HT1080 (cell line): ENCODE measurements around the gene AP1AR. TPM values are rescaled to one million over a fixed set of nuclear protein-coding genes. Genes with fewer than 3 reads are reported as not detected.
A peak's percentile ranks its signal among the peaks of the same experiment; 100 is the strongest.
"Not testable (repeated sequence)": the region's sequence is repeated elsewhere in the genome, so short reads cannot be mapped to it uniquely, and the experiment has no call there.

Experiments used
- DNase-seq: peaks from one replicate; pipeline ENCODE4 v3.0.0-alpha.2; 2015; ENCODE audit warnings: low read depth
- total RNA-seq: library from RNA; depleted of rRNA; stranded (reverse); fragments of >200 nt; shearing (Covaris generic); gene quantifications from 2 replicates; pipeline ENCODE4 v1.2.3, GENCODE V29; 2014

The AP1AR gene
- total RNA-seq, 1 experiment from 2014 or later = 26.3 TPM

- DNase-seq = no peak
Measured at GRCh38 chr4:112277705-112278448, 46.3 kb downstream of the AP1AR start.

- no peak for DNase-seq
Measured at GRCh38 chr4:112279025-112279881, 47.7 kb downstream of the AP1AR start.

GRCh38 chr4:112279882-112280315, 48.3 kb downstream of the AP1AR start:
- no peak for DNase-seq

- DNase-seq = no peak
Measured at GRCh38 chr4:112280386-112281056, 48.9 kb downstream of the AP1AR start.

GRCh38 chr4:112281895-112282398, 50.4 kb downstream of the AP1AR start:
- not testable (repeated sequence) for DNase-seq

GRCh38 chr4:112282860-112283667, 51.5 kb downstream of the AP1AR start:
- DNase-seq = no peak

- no peak for DNase-seq
Measured at GRCh38 chr4:112284166-112284565, 52.6 kb downstream of the AP1AR start.

GRCh38 chr4:112284662-112285411, 53.2 kb downstream of the AP1AR start:
- DNase-seq = peak; percentile 23

- no peak for DNase-seq
Measured at GRCh38 chr4:112287258-112287989, 55.8 kb downstream of the AP1AR start.

- DNase-seq = no peak
Measured at GRCh38 chr4:112288455-112288854, 56.9 kb downstream of the AP1AR start.

- no peak for DNase-seq
Measured at GRCh38 chr4:112289407-112290253, 58.0 kb downstream of the AP1AR start.

GRCh38 chr4:112290341-112290740, 58.8 kb downstream of the AP1AR start:
- DNase-seq = no peak

GRCh38 chr4:112296949-112297880, 65.6 kb downstream of the AP1AR start, which contains the start of gene ALPK1:
Gene ALPK1, plus strand, starts transcription at chr4:112297369.
- peak; percentile 82 for DNase-seq

GRCh38 chr4:112299721-112300120, 68.1 kb downstream of the AP1AR start:
- DNase-seq = no peak

GRCh38 chr4:112302320-112303274, 71.0 kb downstream of the AP1AR start:
- no peak for DNase-seq

- not testable (repeated sequence) for DNase-seq
Measured at GRCh38 chr4:112305477-112305876, 73.9 kb downstream of the AP1AR start.
